NCI-H2081 treated with DMSO at 0.1 percent for 48 hours (cell line): ENCODE measurements around the gene CUL4B.
"Not testable (repeated sequence)": the region's sequence is repeated elsewhere in the genome, so short reads cannot be mapped to it uniquely, and the experiment has no call there.

Experiments
- DNase-seq: peaks from one replicate; lab custom pipeline; 2025; lab: John Stamatoyannopoulos, UW

Gene CUL4B

GRCh38 chrX:120522820-120523219, 37.9 kb downstream of the CUL4B start:
- DNase-seq, result no peak

GRCh38 chrX:120517936-120518335, 42.8 kb downstream of the CUL4B start:
- no peak for DNase-seq

DNA sequence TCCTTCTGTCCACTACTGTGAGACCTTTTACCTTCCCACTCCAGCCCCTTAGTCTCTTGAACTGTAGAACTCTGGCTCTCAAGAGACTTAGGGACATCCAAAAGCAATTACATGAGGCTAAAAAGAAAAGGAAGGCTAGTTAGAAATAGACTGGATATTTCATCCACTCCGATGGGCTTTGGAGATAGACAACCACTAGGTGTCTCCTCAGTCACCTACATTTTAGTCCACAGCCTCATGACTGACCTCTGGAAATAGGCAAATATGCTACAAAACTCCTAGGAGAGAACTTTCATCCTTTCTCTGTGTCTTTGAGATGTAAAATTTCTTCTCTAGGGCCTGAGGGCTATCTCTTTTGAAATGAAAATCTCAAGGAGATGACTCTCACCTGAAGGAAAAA, 46.5 kb downstream of the CUL4B start:
- DNase-seq, result no peak

DNA sequence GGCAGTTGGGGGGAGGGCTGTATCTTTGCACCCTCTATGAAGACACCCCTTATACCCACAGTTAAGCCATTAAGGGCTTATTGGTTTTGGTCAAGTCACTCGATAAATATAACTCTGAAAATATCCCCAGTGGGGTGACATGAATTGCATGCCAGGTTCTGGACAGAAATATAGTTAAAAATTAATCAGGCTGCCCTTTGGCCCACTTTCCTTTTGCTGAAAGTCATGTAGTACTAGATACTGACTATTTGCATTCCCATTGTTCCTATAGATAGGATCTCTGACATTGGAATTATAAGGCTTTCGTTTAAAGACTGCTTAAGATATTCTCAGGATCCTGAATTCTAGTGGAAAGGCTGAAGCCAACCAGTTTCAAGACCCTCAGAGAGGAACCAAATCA, 48.1 kb downstream of the CUL4B start:
- no peak for DNase-seq

- DNase-seq, result no peak
Measured at GRCh38 chrX:120512222-120512621, 48.5 kb downstream of the CUL4B start.

GRCh38 chrX:120504569-120504968, 56.2 kb downstream of the CUL4B start:
- no peak for DNase-seq

DNA sequence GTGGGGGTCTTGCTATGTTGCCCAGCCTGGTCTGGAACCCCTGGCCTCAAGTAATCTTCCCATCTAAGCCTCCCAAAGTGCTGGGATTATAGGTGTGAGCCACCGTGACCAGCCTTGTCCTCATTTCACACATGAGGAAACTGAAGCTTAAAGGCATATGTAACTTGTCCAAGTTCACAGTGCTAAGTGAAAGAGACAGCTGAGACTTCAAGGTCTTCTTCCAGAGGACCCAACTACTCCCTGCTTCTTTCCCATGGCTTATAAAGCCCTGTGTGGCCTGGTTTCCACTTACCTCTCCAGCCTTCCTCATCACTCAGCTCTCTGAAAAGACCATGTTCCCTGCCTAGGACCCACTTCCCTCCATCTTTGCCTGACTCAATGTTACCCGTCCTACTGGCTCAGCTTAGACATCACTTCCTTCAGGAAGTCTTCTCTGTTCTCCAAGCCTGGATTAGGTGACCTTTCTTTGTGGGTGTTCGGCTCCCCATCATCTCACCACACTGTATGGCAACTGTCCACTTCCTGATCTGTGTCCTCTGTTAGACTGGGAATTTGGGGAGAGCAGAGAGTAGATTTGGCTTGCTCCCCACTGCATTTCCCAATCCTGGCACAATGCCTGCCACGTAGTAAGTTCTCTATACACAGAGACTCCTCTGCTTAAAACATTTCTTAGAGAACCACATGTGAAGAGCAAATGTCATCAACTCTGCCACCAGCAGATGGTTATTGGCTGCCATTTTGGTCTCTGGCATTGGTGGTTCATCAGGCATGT, 61.3 kb downstream of the CUL4B start:
- DNase-seq, result no peak

GRCh38 chrX:120490119-120490518, 70.6 kb downstream of the CUL4B start:
- not testable (repeated sequence) for DNase-seq

DNA sequence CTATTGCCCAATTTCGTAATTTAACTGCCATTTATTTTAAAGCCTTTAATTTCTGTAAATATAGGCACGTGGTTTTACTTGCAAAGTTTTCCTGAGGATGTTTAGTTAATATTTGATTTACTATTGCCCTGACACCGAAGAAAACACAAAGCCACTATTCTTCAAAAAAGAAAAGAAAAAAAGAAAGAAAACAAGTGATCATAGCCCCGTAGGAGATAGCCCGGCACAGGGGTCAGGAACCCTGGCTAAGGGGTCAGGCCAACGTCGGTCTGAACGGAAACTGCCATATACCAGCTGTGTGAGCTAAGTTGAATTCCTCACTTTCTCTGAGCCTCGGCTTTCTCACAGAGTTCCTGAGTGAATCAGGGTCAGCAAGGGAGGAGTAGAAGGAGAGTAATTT, 74.0 kb downstream of the CUL4B start:
- no peak for DNase-seq

- DNase-seq, result peak; percentile 64
Measured at GRCh38 chrX:120485638-120486520, 74.9 kb downstream of the CUL4B start.

DNA sequence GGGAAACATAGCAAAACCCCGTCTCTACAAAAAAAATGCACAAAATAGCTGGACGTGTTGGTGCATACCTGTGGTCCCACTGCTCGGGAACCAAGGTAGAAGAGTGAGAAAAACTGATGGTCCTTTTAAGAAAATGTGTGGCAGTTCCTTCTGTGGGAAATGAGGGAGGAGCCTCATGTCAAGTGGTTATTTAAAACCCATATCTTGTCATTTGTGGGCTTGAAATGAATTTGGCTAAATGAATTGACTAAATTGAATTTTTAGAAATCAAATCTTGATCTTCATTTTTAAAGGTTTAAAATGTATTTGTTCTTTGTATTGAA, 75.5 kb downstream of the CUL4B start:
- no peak for DNase-seq

GRCh38 chrX:120477453-120477852, 83.3 kb downstream of the CUL4B start:
- DNase-seq, result no peak

- DNase-seq, result no peak
Measured at GRCh38 chrX:120476714-120477113, 84.0 kb downstream of the CUL4B start.

GRCh38 chrX:120475447-120475846, 85.3 kb downstream of the CUL4B start:
- not testable (repeated sequence) for DNase-seq
